ENCODE measurements around the gene CEP152.
A peak's percentile ranks its signal among the peaks of the same experiment; 100 is the strongest.
"Not testable (repeated sequence)": the region's sequence is repeated elsewhere in the genome, so short reads cannot be mapped to it uniquely, and the experiment has no call there.

CEP152 gene
- long read RNA-seq, donor 1, result 0 reads
- long read RNA-seq, donor 2, result 0 reads
- long read RNA-seq, donor 3, result 0 reads
- long read RNA-seq, donor 4, result 0 reads
- long read RNA-seq, donor 5, result 0 reads
- long read RNA-seq, donor 6, result 0 reads
- long read RNA-seq, donor 7, result 0 reads
- long read RNA-seq, donor 8, result 0 reads

DNA sequence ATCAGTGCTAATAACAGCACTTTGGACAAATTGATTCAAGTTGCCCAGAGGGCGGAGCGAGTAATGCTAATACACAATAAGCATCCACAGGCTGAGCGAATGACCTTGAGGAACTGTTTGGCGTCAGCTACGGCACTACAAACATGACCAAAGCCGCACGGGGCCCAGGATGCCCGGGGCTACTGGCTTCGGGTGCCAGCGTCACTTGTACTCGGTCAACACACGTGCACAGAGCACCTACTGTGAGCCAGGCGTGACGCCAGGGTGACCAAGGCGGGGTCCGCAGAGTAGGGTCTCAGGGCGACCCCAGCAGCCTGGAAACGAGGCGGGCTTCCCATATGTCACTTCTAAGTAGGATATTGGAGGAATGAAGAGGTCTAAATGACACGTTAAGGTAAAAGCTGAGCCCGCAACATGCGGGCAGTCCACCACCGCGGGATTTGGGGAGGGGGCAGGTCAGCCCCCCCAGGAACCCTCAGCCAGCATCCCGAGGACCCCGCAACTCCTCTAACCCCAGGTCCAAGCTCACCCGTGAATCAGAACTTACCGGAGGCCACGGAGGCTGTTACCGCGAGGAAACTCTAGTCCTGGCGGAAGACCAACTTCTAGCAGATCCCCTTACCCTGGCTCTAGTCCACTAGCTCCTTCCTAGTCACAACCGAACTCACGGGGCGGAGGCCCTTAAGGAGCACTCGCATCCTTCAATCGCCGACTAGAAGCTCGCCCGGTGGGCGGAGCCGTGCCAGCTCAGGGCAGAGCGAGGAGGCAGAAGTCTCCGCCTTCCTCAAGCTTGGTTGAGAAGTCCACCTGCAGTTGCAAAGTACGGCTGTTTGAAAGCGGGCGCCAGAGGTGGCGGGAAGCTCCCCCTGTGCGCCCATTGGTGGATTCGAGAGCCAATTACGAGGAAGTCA, at the start of gene CEP152:
Gene CEP152, minus strand, starts transcription at position 656 of the 911 bp plus-strand sequence. CDS start 5,420 bp downstream, outside the sequence.
- peak; percentile 89 for DNase-seq

- no peak for DNase-seq
Observed at GRCh38 chr15:48859426-48859825, 48.6 kb upstream of the CEP152 start.

- DNase-seq, result no peak
Observed at GRCh38 chr15:48858401-48858800, 47.5 kb upstream of the CEP152 start.

GRCh38 chr15:48856942-48857341, 46.1 kb upstream of the CEP152 start:
- no peak for DNase-seq

- DNase-seq, result peak; percentile 32
Observed at GRCh38 chr15:48855501-48856440, 44.9 kb upstream of the CEP152 start.

DNA sequence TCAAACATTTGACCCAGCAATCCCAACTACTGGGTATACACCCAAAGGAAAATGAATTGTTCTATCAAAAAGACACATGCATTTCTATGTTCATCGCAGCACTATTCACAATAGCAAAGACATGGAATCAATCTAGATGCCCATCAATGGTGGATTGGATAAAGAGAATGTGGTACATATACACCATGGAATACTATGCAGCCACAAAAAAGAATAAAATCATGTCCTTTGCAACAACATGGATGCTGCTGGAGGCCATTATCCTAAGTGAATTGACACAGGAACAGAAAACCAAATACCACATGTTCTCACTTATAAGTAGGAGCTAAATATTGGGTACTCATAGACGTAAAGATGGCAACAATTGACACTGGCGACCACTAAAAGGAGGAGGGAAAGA, 43.6 kb upstream of the CEP152 start:
- not testable (repeated sequence) for DNase-seq

- no peak for DNase-seq
Observed at GRCh38 chr15:48851956-48852355, 41.1 kb upstream of the CEP152 start.

- DNase-seq, result no peak
Observed at GRCh38 chr15:48850648-48851047, 39.8 kb upstream of the CEP152 start.

GRCh38 chr15:48845123-48845522, 34.3 kb upstream of the CEP152 start:
- DNase-seq, result no peak

DNA sequence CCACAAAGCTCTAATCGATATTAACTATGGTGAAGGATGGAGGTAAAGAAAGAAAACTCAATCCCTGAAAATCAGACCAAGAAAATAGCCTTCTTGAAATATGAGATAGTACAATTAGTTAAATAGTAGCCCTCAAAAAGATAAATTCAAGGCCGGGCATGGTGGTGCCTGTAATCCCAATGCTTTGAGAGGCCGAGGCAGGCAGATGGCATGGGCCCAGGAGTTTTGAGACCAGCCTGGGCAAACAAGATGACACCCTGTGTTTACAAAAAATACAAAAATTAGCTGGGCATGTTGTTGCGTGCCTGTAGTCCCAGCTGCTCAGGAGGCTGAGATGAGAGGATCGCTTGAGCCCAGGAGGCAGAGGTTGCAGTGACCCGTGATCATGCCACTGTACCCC, 31.6 kb upstream of the CEP152 start:
- DNase-seq, result no peak

GRCh38 chr15:48834756-48835155, 23.9 kb upstream of the CEP152 start:
- no peak for DNase-seq

DNA sequence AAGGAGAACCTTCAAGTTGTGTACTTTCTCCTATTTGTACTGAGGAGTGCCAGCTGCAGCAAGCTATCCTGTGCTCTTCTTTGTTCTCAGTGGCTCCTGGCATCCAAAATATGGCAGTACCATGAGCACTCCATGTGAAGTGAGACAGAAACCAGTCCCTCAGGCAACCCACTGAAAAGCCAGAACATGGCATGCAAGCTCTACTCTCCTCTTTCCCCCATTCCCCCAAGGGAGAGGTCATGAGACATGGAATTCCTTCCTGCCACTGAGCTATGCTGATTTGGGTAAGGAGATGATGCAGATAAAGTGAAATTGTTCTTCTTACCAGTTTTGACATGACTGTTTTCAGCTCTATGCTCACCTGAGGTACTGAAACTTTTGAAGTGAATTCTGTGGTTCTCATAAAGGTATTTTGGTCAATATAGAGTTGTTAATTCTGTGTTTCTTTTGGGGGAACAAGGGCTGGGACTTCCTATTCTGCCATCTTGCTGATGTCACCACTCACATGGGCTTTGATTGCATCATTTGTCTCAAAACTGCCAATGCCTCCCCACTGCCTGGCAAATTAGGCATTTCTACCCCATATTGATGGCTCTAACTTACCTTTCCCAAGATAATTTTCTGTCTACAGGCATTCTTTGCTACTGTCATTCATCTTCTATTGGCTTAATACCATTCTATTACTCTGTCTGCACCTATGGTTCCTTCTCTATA, 22.8 kb upstream of the CEP152 start:
- no peak for DNase-seq

DNA sequence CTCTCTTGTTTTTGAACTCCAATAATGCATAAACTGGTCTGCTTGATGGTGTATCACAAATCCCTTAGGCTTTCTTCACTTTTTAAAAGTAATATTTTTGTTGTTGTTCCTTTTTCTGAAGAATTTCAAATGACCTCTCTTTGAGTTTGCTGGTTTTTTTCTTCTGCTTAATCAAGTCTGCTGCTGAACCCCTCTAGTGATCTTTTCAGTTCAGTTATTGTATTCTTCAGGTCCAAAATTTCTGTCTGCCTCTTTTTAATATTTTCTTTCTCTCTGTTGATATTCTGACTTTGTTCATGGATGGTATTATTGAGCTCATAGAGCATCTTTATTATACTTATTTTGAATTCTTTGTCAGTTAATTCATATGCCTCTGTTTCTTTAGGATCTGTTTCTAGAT, 21.8 kb upstream of the CEP152 start:
- no peak for DNase-seq

DNA sequence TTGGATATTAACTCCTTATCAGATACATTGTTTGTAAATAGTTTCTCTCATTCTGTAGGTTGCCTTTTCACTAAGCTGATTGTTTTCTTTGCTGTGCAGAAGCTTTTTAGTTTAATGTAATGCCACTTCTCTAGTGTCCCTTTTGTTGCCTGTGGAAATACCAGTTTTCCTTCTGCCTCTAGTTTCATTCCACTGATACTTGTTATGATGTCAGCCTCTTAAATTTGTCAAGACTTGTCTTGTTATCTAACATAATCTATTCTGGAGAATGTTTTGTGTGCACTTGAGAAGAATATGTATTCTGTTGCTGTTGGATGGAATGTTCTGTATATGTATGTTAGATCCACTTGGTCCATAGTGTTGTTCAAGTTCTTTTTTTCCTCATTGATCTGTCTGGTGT, 18.0 kb upstream of the CEP152 start:
- no peak for DNase-seq

GRCh38 chr15:48828471-48828870, 17.6 kb upstream of the CEP152 start:
- no peak for DNase-seq

GRCh38 chr15:48825075-48825474, 14.2 kb upstream of the CEP152 start:
- no peak for DNase-seq

- DNase-seq, result no peak
Observed at GRCh38 chr15:48823706-48824105, 12.8 kb upstream of the CEP152 start.

DNA sequence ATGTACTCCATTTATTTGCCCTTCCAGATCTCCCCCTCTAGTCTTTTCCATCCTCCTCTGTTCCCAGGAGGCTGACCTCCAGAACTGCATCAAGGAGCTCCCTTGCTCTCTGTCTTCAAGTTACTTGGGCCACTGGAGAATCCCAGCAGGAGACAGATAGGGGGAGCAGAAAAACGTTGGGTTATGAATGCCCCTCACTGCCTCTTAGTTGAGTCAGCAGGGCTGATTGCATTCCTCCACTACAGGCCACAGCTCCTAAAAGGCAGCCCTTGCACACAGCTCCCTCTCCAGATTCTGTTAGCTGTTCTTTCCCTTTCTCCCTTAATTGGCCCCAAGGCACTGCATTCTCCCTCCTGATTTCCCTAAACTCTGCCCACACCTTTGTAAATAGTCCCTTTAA, 12.4 kb upstream of the CEP152 start:
- DNase-seq, result no peak

GRCh38 chr15:48814286-48814685, 3.4 kb upstream of the CEP152 start:
- no peak for DNase-seq

DNA sequence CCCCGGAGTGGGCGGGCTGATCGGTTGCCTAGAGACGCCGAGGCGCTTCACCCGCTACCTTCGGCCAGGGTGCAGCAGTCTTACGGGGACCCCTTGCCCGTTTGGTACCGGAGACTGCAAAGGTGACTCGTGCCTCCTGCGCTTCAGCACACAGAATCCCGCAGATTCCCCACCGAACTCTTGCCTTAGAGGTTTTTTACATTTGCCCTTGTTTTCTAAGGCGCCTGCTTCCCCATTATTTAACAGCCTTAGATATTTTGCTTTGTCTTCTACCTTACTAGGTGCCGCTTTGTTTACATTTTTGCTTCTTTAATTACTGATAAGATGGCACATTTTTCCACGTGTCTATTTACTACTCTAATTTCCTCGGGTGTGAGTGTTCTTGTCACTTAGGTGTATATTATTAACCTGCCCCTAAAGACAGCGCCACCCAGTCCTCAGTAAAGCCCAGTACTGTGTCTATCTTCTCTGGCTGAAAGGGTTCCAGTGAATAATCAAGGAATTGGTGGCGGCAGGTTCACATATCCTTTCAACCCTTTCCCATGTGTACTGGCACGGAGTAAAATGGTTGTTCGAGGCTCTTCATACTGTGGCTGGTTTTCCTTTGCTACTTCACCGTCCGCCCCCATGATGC, 573 bp upstream of the CEP152 start:
- peak; percentile 39 for DNase-seq

DNA sequence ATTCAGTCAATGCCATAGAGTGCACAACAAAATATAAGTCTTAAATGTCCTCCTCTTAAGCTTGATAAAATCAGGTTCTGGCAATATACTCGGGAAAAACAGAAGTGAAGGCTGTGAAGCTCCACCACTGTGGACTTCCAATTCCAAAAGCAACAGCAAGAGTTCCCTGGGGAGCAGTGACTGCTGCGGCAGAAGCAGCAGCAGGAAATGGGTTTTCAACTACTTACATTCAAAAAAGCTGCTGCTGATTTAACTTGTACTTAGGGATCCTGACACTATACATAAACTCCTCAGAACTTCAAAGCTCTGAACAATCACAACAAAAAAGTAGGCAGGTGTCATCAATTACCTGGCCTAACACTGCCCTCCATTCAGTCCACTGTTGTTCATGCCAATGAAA, 4.7 kb downstream of the CEP152 start:
- DNase-seq, result no peak

- no peak for DNase-seq
Observed at GRCh38 chr15:48805591-48805990, 5.3 kb downstream of the CEP152 start.
